Measurements from ENCODE around the gene SLC25A11. TPM values are rescaled to one million over a fixed set of nuclear protein-coding genes. Genes with fewer than 3 reads are reported as not detected.
"Not testable (repeated sequence)": the region's sequence is repeated elsewhere in the genome, so short reads cannot be mapped to it uniquely, and the experiment has no call there.

SLC25A11 gene
- total RNA-seq, 1 donor: 51.8 TPM

DNA sequence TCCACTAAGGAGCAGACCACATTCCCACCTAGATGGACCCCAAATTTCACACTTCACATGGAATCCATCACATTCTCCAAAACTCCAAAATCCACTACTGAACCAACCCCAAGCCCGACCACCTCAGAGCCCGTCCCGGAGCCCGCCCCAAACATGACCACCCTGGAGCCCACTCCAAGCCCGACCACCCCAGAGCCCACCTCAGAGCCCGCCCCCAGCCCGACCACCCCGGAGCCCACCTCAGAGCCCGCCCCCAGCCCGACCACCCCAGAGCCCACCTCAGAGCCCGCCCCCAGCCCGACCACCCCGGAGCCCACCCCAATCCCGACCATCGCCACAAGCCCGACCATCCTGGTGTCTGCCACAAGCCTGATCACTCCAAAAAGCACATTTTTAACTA, 6.2 kb downstream of the SLC25A11 start:
- no peak overlapping the region for H3K4me3 ChIP-seq (ENCODE audit: low read depth, low read length)
- DNase-seq (ENCODE audit: low read depth): no peak
- TF ChIP-seq, protein P1, sequence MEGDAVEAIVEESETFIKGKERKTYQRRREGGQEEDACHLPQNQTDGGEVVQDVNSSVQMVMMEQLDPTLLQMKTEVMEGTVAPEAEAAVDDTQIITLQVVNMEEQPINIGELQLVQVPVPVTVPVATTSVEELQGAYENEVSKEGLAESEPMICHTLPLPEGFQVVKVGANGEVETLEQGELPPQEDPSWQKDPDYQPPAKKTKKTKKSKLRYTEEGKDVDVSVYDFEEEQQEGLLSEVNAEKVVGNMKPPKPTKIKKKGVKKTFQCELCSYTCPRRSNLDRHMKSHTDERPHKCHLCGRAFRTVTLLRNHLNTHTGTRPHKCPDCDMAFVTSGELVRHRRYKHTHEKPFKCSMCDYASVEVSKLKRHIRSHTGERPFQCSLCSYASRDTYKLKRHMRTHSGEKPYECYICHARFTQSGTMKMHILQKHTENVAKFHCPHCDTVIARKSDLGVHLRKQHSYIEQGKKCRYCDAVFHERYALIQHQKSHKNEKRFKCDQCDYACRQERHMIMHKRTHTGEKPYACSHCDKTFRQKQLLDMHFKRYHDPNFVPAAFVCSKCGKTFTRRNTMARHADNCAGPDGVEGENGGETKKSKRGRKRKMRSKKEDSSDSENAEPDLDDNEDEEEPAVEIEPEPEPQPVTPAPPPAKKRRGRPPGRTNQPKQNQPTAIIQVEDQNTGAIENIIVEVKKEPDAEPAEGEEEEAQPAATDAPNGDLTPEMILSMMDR (IDR thresholded peaks at IDR 0.05; ENCODE audit: insufficient read depth, low read depth, low read length): no peak

DNA sequence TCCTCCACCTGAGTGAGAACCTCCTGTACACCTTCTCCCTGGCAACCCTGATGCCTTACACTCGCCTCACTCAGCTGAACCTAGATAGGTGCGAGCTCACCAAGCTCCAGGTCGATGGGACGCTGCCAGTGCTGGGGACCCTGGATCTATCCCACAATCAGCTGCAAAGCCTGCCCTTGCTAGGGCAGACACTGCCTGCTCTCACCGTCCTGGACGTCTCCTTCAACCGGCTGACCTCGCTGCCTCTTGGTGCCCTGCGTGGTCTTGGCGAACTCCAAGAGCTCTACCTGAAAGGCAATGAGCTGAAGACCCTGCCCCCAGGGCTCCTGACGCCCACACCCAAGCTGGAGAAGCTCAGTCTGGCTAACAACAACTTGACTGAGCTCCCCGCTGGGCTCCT, 7.1 kb downstream of the SLC25A11 start:
- DNase-seq (ENCODE audit: low read depth): no peak
- H3K4me3 ChIP-seq (ENCODE audit: low read depth, low read length): no peak overlapping the region
- TF ChIP-seq, protein P1 (IDR thresholded peaks at IDR 0.05; ENCODE audit: insufficient read depth, low read depth, low read length): no peak

DNA sequence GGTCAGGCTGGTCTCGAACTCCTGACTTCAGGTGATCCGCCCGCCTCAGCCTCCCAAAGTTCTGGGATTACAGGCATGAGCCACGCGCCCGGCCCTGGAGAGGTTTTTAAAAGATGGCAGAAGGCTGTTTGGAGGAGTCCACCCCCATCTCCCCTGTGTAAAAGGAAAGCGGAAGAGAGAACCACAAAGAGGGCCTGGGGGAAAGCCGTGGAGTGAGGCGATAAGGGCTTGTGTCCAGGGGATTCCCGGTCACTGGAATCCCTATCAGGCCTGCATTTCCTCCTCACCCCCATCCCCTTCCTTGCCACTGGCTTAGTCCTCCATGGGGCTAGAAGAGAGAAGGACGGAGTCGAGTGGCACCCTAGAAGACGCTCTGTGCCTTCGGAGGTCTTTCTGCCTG, 7.9 kb downstream of the SLC25A11 start, which contains the start of gene GP1BA:
GP1BA (plus strand) TSS at position 315 of the 400 bp plus-strand sequence. CDS start 328 bp downstream, outside the sequence.
- no peak within 1 kb of the TSS for H3K4me3 ChIP-seq (ENCODE audit: low read depth, low read length)
- no peak for DNase-seq (ENCODE audit: low read depth)
- TF ChIP-seq, protein P1 (IDR thresholded peaks at IDR 0.05; ENCODE audit: insufficient read depth, low read depth, low read length): no peak

DNA sequence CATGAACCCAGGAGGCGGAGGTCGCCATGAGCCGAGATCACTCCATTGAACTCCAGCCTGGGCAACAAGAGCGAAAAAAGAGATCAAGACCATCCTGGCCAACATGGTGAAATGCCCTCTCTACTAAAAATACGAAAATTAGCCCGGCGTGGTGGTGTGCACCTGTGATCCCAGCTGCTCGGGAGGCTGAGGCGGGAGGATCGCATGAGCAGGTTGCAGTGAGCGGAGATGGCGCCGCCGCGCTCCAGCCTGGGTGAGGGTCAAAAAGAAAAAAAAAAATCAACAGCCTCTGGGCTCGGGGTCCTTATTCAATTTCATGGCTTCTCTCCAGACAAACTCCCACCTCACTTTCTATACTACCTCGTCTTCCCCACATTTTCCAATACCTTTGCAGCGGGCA, 11.0 kb downstream of the SLC25A11 start:
- H3K4me3 ChIP-seq (ENCODE audit: low read depth, low read length): no peak overlapping the region
- DNase-seq (ENCODE audit: low read depth): no peak
- TF ChIP-seq, protein P1 (IDR thresholded peaks at IDR 0.05; ENCODE audit: insufficient read depth, low read depth, low read length): no peak

DNA sequence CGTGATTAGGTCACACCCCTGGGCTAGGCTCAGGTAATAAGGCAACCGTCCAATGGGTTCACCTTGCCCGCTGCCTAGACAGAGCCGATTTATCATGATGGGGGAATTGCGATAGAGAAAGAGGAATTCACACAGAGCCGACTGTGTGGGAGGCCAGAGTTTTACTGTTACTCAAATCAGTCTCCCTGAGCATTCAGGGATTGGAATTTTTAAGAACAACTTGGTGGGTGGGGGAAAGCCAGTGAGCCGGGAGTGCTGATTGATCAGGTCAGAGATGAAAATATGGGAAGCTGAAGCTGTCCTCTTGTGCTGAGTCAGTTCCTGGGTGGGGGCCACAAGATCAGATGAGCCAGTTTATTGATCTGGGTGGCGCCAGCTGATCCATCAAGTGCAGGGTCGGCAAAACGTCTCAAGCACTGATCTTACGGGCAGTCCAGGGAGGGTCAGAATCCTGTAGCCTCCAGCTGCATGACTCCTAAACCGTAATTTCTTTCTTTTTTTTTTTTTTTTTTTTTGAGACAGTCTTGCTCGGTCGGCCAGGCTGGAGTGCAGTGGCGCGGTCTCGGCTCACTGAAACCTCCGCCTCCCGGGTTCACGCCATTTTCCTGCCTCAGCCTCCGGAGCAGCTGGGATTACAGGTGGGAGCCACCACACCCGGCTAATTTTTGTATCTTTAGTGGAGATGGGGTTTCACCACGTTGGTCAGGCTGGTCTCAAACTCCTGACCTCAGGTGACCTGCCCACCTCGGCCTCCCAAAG, 13.1 kb downstream of the SLC25A11 start:
- not testable (repeated sequence) for DNase-seq (ENCODE audit: low read depth); H3K4me3 ChIP-seq (ENCODE audit: low read depth, low read length)

DNA sequence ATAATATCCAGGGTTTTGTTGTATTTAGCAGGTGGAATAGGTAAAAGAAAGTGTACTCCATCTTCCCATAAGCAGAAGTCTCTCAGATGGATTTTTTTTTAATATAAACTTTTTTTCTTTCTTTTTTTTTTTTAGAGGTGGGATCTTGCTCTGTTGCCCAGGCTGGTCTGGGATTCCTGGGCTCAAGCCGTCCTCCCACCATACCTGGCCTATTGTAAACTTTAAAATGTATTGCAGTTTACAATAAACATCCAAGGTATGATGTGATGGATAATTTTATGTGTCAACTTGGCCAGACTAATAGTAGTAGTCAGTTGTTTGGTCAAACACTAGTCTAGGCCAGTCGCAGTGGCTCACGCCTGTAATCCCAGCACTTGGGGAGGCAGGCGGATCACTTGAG, 18.5 kb downstream of the SLC25A11 start:
- no peak overlapping the region for H3K4me3 ChIP-seq (ENCODE audit: low read depth, low read length)
- TF ChIP-seq, protein P1 (IDR thresholded peaks at IDR 0.05; ENCODE audit: insufficient read depth, low read depth, low read length): no peak
- DNase-seq (ENCODE audit: low read depth): no peak

DNA sequence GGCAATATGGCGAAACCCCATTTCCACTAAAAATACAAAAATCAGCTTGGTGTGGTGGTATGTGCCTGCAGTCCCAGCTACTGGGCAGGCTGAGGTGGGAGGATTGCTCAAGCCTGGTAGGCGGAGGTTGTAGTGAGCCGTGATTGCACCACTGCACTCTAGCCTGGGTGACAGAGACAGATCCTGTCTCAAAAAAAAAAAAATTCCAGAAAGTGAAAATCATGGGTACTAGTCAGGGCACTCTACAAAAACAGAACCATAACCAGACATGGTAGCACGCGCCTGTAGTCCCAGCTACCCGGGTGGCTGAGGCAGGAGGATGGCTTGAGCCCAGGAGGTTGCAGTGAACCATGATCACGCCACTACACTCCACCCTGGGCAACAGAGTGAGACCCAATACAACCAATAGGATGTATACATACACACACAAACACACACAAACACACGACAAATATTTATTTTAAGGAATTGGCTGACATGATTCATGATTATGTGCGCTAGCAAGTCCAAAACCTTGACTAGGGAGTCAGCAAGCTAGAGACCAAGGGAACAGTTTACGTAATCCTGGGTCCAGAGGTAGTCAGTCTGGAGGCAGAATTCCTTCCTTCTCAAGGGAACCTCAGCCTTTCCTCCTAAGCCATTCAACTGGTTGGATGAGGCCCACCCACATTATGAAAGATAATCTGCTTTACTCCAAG, 19.3 kb downstream of the SLC25A11 start:
- H3K4me3 ChIP-seq (ENCODE audit: low read depth, low read length): no peak overlapping the region
- peak; percentile 80 for DNase-seq (ENCODE audit: low read depth)
- TF ChIP-seq, protein P1 (IDR thresholded peaks at IDR 0.05; ENCODE audit: insufficient read depth, low read depth, low read length): no peak
